ENCODE results near the gene RECQL.

RECQL gene

DNA sequence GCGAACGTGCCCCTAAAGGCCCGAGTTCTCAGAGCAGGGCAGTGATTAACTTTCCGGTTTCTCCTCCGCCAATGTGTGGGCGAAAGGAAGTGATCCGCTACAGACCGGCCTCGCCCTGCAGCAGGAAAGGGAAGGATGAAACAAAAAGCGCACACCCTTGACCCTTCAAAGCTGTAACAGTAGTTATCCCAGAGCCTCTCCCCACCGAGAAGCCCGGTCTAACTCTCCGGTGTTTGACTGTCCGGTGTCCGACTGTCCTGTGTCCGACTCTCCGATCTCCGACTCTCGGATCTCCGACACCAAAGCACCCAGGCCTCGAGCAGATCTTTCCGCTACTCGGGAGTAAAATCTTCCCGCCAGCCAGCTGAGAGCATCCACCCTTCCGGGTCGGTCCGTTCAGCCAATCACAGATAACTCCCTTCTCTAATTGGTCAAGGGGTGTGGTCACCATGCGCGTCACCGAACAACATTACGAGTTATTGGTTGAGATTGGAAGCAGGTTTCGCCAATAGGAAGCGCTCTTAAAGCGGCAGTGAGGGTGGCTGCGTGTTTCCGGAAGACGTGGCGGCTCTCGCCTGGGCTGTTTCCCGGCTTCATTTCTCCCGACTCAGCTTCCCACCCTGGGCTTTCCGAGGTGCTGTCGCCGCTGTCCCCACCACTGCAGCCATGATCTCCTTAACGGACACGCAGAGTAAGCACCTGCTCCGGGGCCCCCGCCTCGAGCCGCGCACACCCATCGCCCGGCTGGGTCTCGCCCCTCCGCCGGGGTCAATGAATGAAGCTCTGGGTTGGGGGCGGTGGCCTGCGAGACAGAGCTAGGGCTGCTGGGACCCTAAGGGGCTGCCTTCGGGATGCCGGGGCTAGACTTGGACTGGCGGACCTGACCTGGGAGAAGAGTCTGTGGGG lies at the start of gene RECQL, which contains the start of gene GOLT1B:
RECQL (minus strand) TSS at position 378 of the 906 bp plus-strand sequence. CDS start 2,065 bp downstream, outside the sequence.
GOLT1B (plus strand) TSS at position 532 of the 906 bp plus-strand sequence; CDS start at position 667, 135 bp downstream.
- DNase-seq (ENCODE audit: low spot score in 2 of 2) (peak; percentile 77 to 88), ATAC-seq (replicated peaks; ENCODE audit: extremely low read depth, poor library complexity, severe bottlenecking) (peak; percentile 98)
- H3K4me3 Mint-ChIP-seq: no peak within 1 kb of the TSS
- no peaks in the 10 kb centered on the region for H3K9me3 Mint-ChIP-seq
- H3K27ac Mint-ChIP-seq (ENCODE audit: low read depth): no peak within 1 kb of the TSS
- peaks cover 40% of the 10 kb centered on the region for H3K4me1 Mint-ChIP-seq
- H3K36me3 Mint-ChIP-seq (ENCODE audit: insufficient read depth): peaks cover 21% of the 10 kb centered on the region
- H3K27me3 Mint-ChIP-seq: no peaks in the 10 kb centered on the region

DNA sequence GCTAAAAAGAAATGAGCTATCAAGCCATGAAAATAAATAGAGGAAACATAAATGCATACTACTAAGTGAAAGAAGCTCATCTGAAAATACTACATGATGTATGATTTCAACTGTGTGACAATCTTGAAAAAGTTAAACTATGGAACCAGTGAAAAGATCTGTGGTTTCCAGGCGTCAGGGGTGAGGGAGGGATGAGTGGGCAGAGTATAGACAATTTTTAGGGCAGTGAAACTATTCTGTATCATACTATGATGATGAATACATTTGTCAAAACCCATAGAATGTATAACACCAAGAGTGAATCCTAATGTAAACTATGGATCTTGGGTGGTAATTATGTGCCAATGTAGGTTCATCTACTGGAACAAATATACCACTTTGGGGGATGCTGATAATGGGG lies 46.0 kb upstream of the RECQL start:
- H3K4me3 Mint-ChIP-seq: no peak overlapping the region
- H3K27ac Mint-ChIP-seq (ENCODE audit: low read depth): no peak overlapping the region
- no peaks in the 10 kb centered on the region for H3K9me3 Mint-ChIP-seq
- no peaks in the 10 kb centered on the region for H3K4me1 Mint-ChIP-seq
- no peak for ATAC-seq (replicated peaks; ENCODE audit: extremely low read depth, poor library complexity, severe bottlenecking)
- H3K27me3 Mint-ChIP-seq: peaks cover 26% of the 10 kb centered on the region
- DNase-seq (ENCODE audit: low spot score in 2 of 2): no peak
- no peaks in the 10 kb centered on the region for H3K36me3 Mint-ChIP-seq (ENCODE audit: insufficient read depth)

GRCh38 chr12:21546716-21547115 lies 45.3 kb upstream of the RECQL start:
- H3K4me3 Mint-ChIP-seq: no peak overlapping the region
- no peak overlapping the region for H3K27ac Mint-ChIP-seq (ENCODE audit: low read depth)
- H3K36me3 Mint-ChIP-seq (ENCODE audit: insufficient read depth): no peaks in the 10 kb centered on the region
- DNase-seq (ENCODE audit: low spot score in 2 of 2) (no peak), ATAC-seq (replicated peaks; ENCODE audit: extremely low read depth, poor library complexity, severe bottlenecking) (no peak)
- H3K4me1 Mint-ChIP-seq: no peaks in the 10 kb centered on the region
- peaks cover 33% of the 10 kb centered on the region for H3K27me3 Mint-ChIP-seq
- H3K9me3 Mint-ChIP-seq: no peaks in the 10 kb centered on the region

- no peak for DNase-seq (ENCODE audit: low spot score in 2 of 2)
- Mint-ChIP-seq H3K27me3 (peaks cover 34% of the 10 kb centered on the region), H3K4me3 (no peak overlapping the region), H3K27ac (ENCODE audit: low read depth) (no peak overlapping the region), H3K36me3 (ENCODE audit: insufficient read depth) (no peaks in the 10 kb centered on the region), H3K9me3 (no peaks in the 10 kb centered on the region), H3K4me1 (no peaks in the 10 kb centered on the region)
- ATAC-seq (replicated peaks; ENCODE audit: extremely low read depth, poor library complexity, severe bottlenecking): no peak
Measured at GRCh38 chr12:21545557-21545956, 44.1 kb upstream of the RECQL start.

DNA sequence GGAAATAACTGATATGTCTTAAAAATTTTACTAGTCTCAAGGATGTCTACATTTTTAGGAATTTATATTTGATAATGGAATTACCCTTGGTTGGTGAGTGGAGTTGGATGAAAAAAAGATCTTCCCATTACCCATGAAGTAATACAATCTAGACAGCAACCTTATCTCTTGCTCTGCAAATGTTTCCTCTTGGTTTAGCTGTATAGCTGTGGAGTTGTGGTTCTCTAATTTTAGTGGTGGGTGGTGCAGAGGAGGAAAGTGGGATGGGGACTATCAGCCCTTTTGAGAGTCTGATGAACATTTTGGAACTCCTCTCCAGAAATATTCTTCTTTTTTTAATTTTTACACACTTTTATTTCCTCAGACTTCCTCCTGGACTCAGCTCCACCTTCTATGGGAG lies 41.7 kb upstream of the RECQL start:
- Mint-ChIP-seq H3K36me3 (ENCODE audit: insufficient read depth) (no peaks in the 10 kb centered on the region), H3K9me3 (no peaks in the 10 kb centered on the region), H3K4me3 (no peak overlapping the region), H3K27me3 (peaks cover 34% of the 10 kb centered on the region), H3K4me1 (no peaks in the 10 kb centered on the region), H3K27ac (ENCODE audit: low read depth) (no peak overlapping the region)
- ATAC-seq (replicated peaks; ENCODE audit: extremely low read depth, poor library complexity, severe bottlenecking): no peak
- DNase-seq (ENCODE audit: low spot score in 2 of 2): no peak

- H3K4me1 Mint-ChIP-seq: no peaks in the 10 kb centered on the region
- H3K27me3 Mint-ChIP-seq: peaks cover 34% of the 10 kb centered on the region
- no peak overlapping the region for H3K4me3 Mint-ChIP-seq
- H3K27ac Mint-ChIP-seq (ENCODE audit: low read depth): no peak overlapping the region
- H3K36me3 Mint-ChIP-seq (ENCODE audit: insufficient read depth): no peaks in the 10 kb centered on the region
- no peaks in the 10 kb centered on the region for H3K9me3 Mint-ChIP-seq
- DNase-seq (ENCODE audit: low spot score in 2 of 2): no peak
- ATAC-seq (replicated peaks; ENCODE audit: extremely low read depth, poor library complexity, severe bottlenecking): no peak
Measured at GRCh38 chr12:21542403-21542802, 41.0 kb upstream of the RECQL start.

GRCh38 chr12:21541773-21542172 lies 40.3 kb upstream of the RECQL start:
- H3K4me1 Mint-ChIP-seq: no peaks in the 10 kb centered on the region
- DNase-seq (ENCODE audit: low spot score in 2 of 2) (no peak), ATAC-seq (replicated peaks; ENCODE audit: extremely low read depth, poor library complexity, severe bottlenecking) (no peak)
- no peaks in the 10 kb centered on the region for H3K36me3 Mint-ChIP-seq (ENCODE audit: insufficient read depth)
- peaks cover 41% of the 10 kb centered on the region for H3K27me3 Mint-ChIP-seq
- no peak overlapping the region for H3K27ac Mint-ChIP-seq (ENCODE audit: low read depth)
- no peaks in the 10 kb centered on the region for H3K9me3 Mint-ChIP-seq
- no peak overlapping the region for H3K4me3 Mint-ChIP-seq

DNA sequence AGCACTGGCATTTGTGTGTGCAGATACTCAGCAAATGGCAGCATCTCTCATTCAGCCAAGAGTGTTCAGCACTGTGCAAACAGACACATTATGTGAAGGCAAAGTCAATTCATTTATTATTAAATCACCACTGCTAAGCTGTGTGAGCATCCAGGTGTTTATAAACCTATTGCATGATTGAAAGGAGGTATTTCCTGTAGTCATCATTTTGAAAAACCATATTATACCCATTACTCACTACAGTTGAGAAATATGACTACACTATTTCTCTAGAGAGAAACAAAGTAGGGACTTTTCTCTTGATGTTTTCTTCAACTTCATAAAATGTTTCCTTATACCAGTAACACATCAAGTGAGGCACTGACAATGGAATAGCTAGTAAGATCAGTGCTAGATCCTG lies 38.4 kb upstream of the RECQL start:
- ATAC-seq (replicated peaks; ENCODE audit: extremely low read depth, poor library complexity, severe bottlenecking): no peak
- H3K4me3 Mint-ChIP-seq: no peak overlapping the region
- DNase-seq (ENCODE audit: low spot score in 2 of 2): no peak
- no peak overlapping the region for H3K27ac Mint-ChIP-seq (ENCODE audit: low read depth)
- H3K4me1 Mint-ChIP-seq: no peaks in the 10 kb centered on the region
- H3K9me3 Mint-ChIP-seq: no peaks in the 10 kb centered on the region
- H3K36me3 Mint-ChIP-seq (ENCODE audit: insufficient read depth): no peaks in the 10 kb centered on the region
- H3K27me3 Mint-ChIP-seq: peaks cover 46% of the 10 kb centered on the region

- Mint-ChIP-seq H3K4me3 (no peak overlapping the region), H3K36me3 (ENCODE audit: insufficient read depth) (no peaks in the 10 kb centered on the region), H3K27ac (ENCODE audit: low read depth) (no peak overlapping the region), H3K9me3 (no peaks in the 10 kb centered on the region), H3K27me3 (peaks cover 45% of the 10 kb centered on the region), H3K4me1 (no peaks in the 10 kb centered on the region)
- no peak for ATAC-seq (replicated peaks; ENCODE audit: extremely low read depth, poor library complexity, severe bottlenecking)
- DNase-seq (ENCODE audit: low spot score in 2 of 2): no peak
Measured at GRCh38 chr12:21538061-21538653, 36.7 kb upstream of the RECQL start.

DNA sequence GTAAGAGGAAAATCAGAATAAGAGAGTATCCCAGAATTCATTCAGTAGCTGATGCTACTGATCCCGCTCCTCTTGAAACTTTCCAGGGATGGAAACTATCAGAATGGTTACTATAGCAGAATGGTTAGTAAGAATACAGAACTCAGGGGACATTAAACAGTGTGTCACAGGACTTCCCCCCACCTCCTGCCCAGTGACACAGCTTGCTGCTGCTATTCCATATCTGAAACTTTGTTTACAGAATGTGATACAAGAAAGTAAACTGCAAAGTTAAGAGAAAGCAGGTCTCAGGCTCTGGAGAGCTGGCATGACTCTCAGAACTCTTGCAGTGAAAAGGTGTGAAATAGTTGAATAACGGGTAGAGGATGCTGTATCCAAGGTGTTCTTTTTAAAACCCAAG lies 28.0 kb upstream of the RECQL start:
- no peak overlapping the region for H3K4me3 Mint-ChIP-seq
- no peak for ATAC-seq (replicated peaks; ENCODE audit: extremely low read depth, poor library complexity, severe bottlenecking)
- H3K27me3 Mint-ChIP-seq: peaks cover 66% of the 10 kb centered on the region
- no peak for DNase-seq (ENCODE audit: low spot score in 2 of 2)
- no peaks in the 10 kb centered on the region for H3K36me3 Mint-ChIP-seq (ENCODE audit: insufficient read depth)
- no peaks in the 10 kb centered on the region for H3K9me3 Mint-ChIP-seq
- no peak overlapping the region for H3K27ac Mint-ChIP-seq (ENCODE audit: low read depth)
- H3K4me1 Mint-ChIP-seq: no peaks in the 10 kb centered on the region

GRCh38 chr12:21528953-21529352 lies 27.5 kb upstream of the RECQL start:
- Mint-ChIP-seq H3K27ac (ENCODE audit: low read depth) (no peak overlapping the region), H3K27me3 (peaks cover 62% of the 10 kb centered on the region)

DNA sequence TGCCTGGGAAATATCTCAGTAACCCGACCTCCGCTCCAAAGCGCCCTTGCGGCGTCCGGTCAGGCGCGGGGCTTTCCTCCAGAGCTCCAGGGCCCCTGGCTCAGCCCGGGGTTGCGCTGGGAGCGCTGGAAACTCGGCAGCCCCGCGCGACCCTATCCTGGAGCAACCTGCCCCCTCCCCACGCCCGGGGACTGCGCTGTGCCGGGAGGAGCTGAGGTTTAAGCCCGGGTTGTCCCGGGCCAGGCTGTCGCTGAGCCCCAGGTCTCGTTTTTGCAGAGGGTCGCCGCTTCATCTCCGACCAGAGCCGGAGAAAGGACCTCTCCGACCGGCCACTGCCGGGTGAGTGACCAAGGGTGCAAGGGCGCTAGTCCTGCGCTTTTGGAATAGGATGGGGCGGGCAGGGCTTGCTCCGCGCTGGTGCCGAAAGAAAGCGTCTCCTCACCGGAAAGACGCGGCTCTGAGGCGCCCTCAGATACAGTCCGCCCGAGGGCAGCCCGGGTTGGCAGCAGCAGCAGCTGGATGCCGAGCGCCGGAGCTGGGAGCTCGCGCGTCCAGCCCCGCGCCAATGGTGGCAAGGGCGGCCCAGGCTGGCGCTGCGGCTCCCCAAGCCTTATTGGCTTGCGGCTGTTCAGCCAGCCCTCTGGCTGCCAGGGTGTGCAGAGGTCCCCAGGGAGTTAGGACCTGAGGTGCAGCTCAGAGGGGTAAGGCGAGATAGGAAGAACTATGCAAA lies 26.2 kb upstream of the RECQL start:
- Mint-ChIP-seq H3K27ac (ENCODE audit: low read depth) (no peak overlapping the region), H3K9me3 (no peaks in the 10 kb centered on the region), H3K27me3 (peaks cover 49% of the 10 kb centered on the region)

More at GRCh38 chr12:21528953-21529352, 27.5 kb upstream of the RECQL start:
- Mint-ChIP-seq H3K36me3 (ENCODE audit: insufficient read depth) (no peaks in the 10 kb centered on the region), H3K4me1 (no peaks in the 10 kb centered on the region), H3K4me3 (no peak overlapping the region), H3K9me3 (no peaks in the 10 kb centered on the region)
- ATAC-seq (replicated peaks; ENCODE audit: extremely low read depth, poor library complexity, severe bottlenecking) (no peak), DNase-seq (ENCODE audit: low spot score in 2 of 2) (no peak)

More for the DNA sequence above, 26.2 kb upstream of the RECQL start:
- Mint-ChIP-seq H3K4me3 (peak overlapping the region; percentile 66), H3K36me3 (ENCODE audit: insufficient read depth) (peaks cover under 1% of the 10 kb centered on the region), H3K4me1 (no peaks in the 10 kb centered on the region)
- ATAC-seq (replicated peaks; ENCODE audit: extremely low read depth, poor library complexity, severe bottlenecking) (peak; percentile 90), DNase-seq (ENCODE audit: low spot score in 2 of 2) (peak; percentile 28 to 36)

Data from central memory CD8-positive, alpha-beta T cell (primary cell).